Dermis blood vessel endothelial cell (primary cell): ENCODE results near the gene ABHD5. TPM values are rescaled to one million over a fixed set of nuclear protein-coding genes. Genes with fewer than 3 reads are reported as not detected.
A peak's percentile ranks its signal among the peaks of the same experiment; 100 is the strongest.

ENCODE experiments used
- DNase-seq: peaks from one replicate; pipeline ENCODE4 v3.0.0; 2010
- total RNA-seq: library from RNA; depleted of rRNA; stranded (reverse); fragments of >200 nt; gene quantifications from 2 replicates; pipeline ENCODE4 v1.2.3, GENCODE V29; 2014

Gene ABHD5
- total RNA-seq, 1 donor from 2014 or later, result 28.9 TPM

DNA sequence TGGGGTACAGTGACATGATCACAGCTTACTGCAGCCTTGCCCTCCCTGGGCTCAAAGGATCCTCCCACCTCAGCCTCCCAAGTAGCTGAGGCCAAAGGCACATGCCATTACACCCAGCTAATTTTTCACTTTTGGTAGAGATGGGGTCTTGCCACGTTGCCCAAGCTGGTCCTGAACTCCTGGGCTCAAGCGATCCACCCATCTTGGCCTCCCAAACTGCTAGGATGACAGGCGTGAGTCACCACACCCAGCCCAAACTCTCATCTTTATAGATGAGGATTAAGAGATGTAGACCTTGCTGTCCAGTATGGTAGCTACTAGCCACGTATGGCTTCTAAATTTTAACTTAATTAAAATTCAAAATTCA lies 4.4 kb upstream of the ABHD5 start:
- no peak for DNase-seq

DNA sequence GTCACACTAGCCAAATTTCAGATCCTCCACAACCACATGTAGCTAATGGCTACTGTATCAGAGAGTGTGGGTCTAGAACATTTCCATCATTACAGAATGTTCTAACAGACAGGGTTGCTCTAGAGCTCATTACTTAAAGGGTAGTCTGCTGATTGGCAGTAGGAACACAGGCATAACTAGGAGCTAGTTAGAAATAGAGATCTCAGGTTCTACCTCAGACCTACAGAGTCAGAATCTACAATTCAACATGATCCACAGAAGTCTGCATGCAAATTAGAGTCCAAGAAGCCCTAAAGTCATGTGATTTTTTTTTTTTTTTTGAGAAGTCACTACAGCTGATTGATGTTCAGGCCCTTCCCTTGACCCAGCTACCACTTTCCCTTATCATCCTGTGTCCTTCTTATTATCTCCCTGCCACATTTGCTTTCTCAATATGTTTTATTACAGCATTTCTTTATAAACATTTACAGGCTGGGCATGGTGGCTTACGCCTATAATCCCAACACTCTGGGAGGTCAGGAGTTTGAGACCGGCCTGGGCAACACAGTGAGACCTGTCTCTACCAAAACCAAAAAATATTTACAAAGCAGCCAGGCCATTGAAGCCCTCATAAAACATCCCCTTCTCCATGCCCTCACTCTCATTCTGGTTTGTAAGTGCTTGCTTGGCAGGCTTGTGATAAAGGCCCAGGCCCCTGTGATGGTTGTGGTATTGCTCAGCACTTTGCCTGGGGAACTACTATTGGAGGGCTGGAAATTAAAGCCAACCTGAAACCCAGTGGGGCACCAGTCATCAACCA lies 3.8 kb upstream of the ABHD5 start:
- no peak for DNase-seq

DNA sequence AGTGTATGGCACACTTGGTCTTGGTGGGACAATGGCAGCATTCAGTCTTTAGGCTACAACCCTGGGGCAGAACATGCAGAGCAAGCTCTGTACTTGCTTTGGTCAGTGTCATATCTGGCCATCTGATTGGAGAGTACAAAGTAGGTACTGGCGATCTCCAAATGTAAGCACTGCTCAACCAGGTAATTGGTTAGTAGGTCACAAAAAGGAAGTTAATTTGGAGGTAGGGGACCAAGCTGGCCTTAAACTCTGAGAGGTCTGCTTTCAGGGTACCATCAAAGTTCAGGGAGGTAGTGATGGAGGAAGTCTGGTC lies 3.3 kb upstream of the ABHD5 start:
- DNase-seq, result no peak

DNA sequence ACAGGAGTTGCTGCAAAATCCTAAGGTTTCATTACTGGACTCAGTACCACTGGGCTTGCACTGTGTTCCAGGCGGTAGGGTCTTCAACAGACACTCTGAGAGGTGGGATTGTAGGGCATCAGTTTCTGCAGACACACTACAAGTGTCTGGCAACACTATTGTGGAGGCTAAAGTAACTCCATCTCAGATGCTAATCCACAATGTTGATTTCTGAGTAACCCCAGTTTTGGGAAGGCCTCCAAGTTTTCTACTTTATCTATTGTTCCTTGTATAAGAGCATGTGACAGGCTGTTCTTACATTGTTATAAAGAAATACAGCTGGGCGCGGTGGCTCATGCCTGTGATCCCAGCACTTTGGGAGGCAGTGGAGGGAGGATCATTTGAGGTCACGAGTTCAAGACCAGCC lies 2.5 kb upstream of the ABHD5 start:
- DNase-seq, result peak; percentile 19

DNA sequence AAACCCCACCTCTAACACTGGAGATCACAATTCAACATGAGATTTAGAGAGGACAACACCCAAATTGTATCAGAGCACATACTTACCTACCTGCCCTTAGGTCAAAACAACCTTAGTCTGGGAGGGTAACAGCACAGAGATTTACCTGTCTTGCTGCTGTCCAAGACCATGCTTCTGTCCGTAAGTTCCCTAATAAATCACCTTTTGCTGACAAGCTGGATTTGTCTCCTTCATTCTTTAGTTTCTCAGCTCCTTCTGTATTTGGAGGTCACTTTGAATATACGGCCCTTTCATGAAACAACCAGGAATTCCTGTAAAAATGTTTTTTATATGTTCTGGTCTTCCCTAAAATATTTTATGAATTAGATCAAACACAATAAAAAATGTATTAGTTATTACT lies 1.6 kb upstream of the ABHD5 start:
- no peak for DNase-seq

DNA sequence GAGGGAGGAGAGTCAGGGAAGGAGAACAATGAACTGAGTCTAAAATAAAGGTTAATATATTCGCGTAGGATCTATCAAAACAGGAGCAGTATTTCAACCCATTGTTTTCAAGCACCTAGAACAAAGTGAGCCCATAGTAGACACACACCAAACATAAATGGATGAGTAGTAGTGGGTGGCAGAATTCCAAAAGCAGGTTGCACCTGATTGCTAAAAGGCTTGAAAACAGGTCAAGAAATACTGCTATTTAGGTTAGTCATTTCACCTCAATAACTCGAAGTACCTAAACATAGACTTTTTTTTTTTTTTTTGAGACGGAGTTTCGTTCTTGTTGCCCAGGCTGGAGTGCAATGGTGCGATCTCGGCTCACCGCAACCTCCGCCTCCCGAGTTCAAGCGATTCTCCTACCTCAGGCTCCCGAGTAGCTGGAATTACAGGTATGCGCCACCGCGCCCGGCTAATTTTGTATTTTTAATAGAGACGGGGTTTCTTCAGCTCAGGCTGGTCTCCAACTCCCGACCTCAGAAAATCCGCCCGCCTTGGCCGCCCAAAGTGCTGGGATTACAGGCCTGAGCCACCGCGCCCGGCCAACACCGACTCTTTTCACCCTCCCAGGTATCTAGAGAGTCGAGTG lies 855 bp upstream of the ABHD5 start:
- no peak for DNase-seq

DNA sequence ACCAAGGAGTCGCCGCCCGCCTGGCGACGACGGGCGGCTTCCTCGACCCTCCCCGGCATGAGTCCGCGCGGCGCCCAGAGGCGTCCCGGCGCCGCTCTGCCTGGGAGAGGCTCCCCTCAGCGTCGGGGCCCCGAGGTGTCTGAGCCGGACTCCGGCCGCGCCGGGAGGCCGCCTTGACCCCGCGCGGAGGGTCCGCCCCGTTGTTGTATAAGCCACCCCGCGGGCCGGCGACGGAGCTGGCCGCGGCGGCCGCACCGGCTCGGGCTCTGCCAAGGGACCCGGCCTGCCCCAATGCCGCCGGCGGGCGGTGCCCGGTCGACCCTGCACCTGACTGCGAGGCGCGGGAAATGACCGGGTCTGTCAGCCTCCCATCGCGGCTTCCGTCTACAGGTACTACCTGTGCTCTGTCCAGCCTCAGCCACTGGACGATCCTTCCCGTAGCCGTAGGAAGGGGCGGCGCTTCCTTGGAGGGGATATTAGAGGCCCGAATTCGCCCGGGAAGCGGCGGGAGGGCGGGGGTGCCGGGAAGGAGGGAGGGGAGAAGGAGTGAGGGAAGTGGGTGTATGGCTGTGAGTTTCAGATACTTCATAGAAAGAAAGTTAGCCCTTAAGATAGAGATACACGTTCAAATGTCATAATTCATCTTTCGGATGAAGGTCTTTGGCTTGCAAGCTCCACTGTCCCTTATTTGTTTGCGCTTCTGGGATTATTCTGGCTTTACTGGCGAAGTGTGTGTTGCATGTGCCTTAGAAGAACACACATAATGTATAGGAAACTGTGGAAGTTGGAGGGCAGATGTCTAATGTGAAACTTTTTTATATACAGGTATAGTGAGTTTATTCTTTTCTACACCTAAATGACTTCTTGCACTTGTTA lies 620 bp downstream of the ABHD5 start:
- peak; percentile 19 for DNase-seq

DNA sequence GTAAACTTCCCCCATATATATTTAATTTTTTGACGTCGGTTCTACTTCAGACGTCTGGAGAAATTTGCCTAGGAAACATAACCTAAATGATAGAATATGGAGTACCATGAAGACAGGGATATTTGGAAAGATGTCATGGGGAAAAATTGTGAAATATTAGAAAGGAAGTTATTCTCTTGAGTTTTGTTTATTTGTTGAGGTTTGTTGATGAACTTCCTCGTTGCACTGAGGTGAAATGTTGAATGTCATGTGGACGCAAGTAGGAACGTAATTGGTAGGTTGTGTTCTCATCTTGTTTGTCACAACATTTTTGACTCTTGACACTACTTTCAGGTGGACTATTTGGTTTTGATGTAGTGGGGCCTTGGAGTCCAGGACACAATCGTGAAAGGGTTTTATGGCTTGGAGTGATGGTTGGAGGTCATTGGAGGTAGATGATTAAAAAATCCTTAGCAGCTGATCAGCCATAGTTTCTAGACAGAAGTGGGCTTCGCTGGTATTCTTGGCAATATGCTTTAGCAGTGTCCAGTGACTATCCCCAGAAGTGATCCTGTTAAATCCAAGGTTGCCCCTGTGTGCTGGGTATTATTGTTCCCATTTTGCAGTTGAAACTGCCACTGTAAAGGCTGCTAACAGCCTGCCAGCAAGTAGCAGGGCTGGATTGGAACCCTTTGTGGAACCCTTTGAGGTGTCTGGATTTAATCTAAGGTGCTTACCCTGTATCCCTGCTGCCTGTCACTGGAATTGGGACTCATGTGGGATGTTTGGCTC lies 1.5 kb downstream of the ABHD5 start:
- no peak for DNase-seq

DNA sequence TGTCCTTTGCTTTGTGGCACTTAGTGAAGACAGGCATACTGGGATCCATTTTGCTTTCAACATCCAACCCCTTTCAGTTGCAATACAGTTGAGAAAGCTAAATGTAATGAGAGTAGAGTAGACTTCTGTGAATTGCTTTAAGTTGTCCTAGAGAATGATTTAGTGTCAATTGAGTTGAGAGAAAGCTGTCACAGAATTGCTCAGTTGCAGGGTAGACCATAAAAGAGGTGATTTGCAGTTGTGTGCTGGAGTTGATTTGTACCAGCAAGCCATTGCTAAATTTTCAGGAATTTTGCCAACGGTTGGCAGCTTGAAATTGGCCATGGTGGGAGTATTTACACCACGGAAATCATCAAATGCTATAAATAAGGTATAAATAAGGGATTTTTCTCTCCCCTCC lies 2.2 kb downstream of the ABHD5 start:
- no peak for DNase-seq

DNA sequence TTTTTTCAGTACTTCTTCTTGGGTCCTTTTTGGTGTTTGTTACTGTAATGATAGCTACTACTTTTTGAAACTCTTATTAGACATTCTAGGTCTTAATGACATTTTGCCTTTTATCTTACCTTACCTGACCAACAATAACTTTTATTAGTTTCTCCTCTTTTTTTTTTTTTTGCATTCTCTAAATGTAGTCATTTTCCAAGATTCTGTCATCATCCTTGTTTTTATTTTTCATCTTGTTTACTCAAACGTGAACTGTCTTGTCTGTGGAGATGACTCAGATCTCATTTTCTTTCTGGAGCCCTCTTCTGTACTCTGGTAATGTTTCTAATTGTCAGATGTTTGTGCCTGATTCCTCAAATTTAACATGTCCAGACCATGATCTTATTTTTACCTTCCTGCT lies 2.9 kb downstream of the ABHD5 start:
- no peak for DNase-seq

DNA sequence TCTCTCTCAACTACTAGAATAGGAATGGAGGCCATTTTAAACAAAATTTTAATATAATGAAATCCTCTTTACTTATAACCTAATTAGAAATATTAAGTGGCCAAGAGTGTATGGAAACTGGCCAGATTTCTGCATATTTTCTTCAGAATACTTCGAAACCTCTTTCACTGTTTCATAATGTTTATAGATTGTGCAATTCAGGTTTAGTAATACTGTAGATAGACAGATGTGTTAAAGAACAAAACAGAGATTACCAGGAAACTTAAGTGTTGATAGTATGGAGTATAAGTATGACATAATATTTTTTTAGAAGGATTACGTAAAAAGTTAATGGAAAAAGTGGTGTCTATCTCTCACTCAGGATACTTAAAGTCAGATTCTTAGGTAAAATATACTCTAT lies 4.7 kb downstream of the ABHD5 start:
- no peak for DNase-seq

DNA sequence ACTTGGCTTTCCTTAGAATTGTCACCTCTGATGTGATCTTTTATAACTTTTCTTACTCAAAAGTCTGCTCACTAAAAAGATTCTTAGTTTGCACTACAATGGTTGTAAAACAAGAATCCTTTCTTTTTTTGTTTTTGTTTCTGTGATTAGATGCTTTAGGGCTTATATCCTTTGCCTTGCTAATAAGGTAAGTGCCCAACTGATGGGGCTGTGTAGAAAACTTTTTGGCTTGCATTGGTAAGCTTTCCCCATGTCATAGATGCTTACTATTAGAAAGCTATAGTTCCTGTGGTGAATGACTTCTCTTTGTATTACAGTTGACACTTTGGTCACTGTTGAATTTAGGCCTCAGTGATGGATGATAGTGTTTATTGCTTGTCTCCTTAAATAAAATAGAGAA lies 5.1 kb downstream of the ABHD5 start:
- no peak for DNase-seq

DNA sequence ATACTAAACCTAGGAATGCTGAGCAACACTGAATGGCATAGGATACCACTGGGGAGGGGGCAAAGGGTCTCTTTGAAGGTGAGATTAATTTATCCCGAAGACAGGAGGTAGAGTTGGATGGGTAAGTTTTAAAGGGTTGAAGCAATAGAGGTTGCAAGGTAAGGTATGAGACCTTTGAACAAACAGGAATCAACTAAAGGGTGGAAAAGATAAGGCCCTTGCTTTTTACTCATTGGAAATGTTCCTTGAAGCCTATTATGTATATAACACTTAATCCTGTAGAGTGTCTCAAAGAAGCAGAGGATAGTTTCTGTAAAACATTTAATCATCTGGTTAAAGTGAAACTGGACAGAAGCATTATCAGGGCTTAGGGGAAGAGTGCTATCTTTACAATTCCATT lies 5.7 kb downstream of the ABHD5 start:
- DNase-seq, result no peak

DNA sequence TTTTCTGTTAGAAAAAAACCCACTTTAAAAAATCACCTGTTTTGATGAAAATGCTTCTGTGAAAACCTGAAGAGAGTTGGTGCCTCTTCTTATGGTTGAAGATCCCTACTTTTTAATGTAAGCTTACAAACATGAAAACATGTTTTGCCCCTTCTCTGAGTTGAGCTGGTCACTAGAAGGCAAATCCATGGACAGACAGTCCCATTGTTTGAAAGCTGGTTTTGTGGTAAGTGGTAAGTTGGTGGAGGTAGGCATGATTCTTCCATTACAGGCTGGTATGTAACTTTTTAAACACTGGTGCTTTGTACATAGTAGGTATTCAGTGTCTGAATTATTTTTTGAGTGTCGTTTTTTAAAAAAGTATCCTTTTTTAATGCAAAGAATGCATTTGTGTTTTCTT lies 6.1 kb downstream of the ABHD5 start:
- DNase-seq, result no peak

DNA sequence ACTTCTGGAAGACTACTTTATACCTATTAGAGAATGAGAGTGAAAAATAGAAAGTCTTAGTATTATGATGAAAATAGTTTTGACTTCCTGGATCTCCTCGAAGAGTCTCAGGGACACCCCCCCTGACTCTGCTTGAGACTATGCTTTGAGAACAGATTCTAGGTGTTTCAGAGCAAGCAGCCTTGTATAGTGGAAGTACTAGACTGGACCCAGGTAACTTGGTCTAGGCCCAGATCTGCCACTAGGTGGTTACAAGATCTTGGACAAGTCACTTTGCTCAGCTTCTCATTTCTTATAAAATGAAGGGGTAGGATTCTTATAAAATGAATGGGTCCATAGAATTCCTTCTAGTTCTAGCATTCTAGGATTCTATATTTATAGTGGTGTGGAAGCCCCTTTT lies 9.1 kb downstream of the ABHD5 start:
- DNase-seq, result peak; percentile 65

DNA sequence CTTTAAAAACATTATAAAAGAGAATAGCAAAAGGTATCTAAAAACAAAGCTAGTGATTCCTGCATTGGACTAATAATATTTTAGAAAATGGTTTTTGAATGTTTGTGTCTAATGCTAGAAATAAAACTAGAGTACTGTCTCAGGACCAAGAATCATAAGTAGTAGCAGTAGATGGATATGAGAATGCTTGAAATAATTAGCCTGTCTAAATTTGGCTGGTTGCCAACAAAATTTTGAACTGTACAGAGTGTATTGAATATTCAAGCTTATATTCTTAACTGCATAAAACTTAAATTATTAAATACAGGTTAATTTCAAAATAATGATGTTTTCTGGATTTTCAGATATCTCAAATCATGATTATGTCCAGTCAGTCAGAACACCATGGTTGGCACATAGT lies 14.0 kb downstream of the ABHD5 start:
- DNase-seq, result peak; percentile 40

DNA sequence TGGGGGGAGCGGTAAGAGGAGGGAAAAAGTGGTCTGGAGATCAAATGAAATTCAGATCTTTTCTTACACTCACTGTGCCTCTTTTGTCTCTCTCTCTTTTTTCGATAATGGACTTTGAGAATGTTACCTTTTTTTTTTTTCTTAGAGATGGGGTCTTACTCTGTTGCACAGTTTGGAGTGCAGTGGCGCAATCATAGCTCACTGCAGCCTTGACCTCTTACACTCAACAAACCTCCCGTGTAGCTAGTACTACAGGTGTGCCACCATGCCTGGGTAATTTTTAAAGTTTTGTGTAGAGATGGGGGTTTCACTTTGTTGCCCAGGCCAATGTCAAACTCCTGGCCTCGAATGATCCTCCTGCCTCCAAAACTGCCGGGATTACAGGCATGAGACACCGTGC lies 15.6 kb downstream of the ABHD5 start:
- DNase-seq, result no peak

DNA sequence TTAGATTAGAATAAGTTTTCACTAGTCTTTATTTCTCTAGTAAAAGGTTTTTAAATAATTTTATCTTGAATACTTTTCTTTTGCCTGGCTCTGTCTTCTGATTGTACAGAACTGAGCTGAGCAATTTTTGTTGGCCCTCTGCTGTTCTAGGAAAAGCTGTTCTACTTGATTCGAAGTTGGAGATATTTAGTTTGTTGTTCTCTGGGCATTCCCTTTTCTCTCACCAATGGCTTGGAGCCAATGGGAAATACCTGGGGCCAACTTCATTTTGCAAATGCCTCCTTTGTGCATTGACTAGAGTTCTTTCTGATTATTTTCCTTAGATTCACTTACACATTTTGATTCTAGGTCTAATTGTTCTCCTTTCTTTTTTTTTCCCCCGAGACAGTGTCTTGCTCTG lies 16.5 kb downstream of the ABHD5 start:
- peak; percentile 61 for DNase-seq

DNA sequence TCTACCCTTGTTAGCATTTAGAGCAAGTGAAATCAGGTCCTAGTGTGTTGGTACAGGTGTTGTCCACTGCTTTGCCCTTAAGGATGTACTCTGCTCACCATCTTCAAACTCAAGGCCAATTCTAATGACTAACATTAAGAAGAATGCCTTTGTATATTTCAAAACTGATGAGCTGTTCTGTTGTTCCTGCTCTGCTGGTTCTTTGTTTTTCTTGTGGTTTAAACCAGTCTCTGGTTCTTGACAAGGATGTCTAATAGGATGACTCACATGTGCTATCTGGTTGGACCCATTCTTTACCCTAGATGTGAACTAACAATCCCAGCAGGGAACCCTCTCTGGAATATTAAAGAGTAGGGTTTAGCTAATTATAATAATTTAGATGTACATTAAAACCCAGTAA lies 17.3 kb downstream of the ABHD5 start:
- peak; percentile 64 for DNase-seq

DNA sequence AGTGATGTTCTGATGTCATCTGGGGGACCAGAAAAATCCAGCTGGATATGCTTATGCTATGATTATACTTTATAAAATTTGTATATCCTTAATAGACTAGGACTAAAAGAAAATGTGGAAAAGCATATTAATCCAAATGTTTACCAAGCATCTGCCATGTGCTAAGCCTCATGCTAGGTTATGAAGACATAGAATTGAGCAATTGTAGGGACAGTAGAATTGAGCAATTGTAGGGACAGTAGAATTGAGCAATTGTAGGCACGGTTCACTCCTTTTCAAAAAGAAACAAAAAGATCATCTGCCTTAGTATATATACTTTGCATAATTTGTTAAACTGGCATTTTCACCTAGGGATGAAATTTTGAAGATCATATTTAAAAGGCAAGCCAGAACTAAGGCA lies 18.3 kb downstream of the ABHD5 start:
- no peak for DNase-seq

DNA sequence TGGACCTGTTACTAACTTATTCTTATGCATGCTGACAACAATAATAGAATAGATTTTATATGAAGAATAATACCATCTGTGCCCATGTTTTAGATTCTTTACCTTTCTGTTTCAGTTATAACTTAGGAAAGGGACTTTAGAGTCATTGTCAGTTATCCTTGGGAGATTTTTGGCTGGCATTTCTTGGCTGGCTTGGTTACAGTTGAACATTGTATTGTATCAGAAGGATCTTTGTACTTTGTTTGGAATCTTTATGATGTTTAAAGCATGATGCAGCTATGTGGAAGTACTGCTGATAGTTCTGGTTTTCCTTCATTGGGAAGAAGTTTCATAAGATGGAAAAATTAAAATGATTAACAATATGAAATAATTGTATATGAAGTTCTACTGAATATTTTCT lies 19.9 kb downstream of the ABHD5 start:
- no peak for DNase-seq

DNA sequence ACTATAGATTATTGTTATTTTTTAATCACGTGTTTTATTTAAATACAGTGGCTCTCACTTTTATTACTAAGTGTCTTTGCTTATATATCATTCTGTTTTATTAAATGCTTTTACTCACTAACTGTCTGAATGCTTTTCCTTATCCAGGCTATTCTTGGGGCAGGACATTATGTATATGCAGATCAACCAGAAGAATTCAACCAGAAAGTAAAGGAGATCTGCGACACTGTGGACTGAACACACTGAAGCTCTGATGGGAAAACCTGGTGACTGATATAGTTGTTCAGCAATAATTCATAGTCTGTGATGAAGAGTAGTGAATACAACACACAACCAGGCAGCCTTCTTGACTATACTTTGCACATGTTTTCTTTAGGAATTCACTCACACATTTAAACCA lies 27.6 kb downstream of the ABHD5 start:
- no peak for DNase-seq

DNA sequence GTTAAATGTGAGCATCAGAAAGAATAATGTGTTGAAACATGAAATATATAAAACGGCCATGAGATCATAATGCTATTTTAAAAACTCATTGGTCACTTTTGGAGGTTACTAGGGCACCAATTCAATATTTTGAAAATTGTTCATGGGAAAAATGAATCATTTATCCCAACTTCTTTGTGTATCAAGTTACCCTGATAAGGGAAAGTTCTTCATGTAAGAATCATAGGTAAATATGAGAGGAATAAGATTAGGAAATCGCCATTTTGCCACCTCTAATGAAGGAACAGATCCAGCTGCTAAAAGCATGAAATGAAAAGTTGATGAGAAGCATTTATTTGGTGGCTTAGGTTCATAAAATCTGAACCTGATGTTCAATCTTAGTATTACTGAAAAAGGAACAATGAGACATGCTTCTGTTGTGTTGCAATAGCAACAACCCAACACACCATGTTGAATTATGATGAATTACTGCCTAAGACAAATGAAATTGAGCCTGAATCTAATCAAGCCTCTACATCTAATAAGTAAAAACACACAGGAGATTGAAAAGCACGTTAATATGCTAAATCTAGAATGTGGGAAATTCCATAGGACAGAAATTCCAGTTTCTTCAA lies 32.5 kb downstream of the ABHD5 start:
- DNase-seq, result no peak
